AG09319 (cell line): ENCODE data around the gene DCLK1.

ENCODE experiments used
- DNase-seq: peaks from one replicate; pipeline ENCODE4 v3.0.0-alpha.2; 2010; ENCODE audit warnings: low read depth; ENCODE audit errors: extremely low read depth
- CTCF ChIP-seq: IDR thresholded peaks from 2 replicates; pipeline ENCODE4 v1.5.1; 2011; ENCODE audit warnings: low read depth, mild to moderate bottlenecking, inconsistent platforms, low read length, moderate library complexity

DCLK1 gene

GRCh38 chr13:35804901-35805300 lies 326.3 kb downstream of the DCLK1 start:
- TF ChIP-seq CTCF = no peak
- no peak for DNase-seq

- DNase-seq = no peak
- TF ChIP-seq CTCF = no peak
These were observed 333.2 kb downstream of the DCLK1 start for GRCh38 chr13:35797991-35798390.

DNA sequence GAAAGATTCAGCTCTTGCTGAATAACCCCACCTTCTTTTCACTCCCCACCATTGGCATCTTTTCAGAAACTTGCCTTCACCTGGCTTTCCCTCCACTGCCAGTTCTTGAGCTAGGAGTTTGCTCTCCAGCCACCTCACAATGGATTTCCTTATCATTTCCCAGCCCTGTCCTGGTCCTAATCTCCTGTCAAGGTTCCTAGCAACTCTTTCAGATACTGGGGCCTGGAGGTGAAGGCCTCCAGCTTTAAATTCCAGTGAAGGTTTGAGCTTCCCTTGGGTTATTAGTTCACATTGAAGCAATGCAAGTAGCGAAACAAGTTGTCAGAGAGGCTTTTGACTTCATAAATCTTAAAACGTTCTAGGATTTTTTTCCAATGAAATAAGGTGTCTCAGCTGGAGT lies 333.9 kb downstream of the DCLK1 start:
- no peak for TF ChIP-seq CTCF
- no peak for DNase-seq

DNA sequence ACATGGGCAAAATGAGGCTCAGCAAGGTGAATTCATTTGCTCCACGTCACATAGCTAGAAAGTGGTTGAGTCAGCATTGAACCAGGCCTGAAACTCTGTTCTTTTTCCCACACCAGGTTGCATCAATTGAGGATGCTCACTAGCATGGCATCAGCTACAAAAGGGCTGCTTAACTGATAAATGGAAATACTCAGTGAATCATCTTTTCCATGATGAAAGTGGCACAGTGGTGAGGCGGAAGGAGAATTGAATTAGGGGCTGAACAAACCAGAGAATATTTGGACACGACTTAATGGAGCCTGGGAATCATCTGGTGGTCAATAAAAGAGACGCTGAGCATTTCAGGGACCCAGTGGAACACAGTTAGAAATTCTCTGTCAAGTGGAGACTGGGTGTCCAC lies 334.6 kb downstream of the DCLK1 start:
- no peak for TF ChIP-seq CTCF
- DNase-seq = no peak

DNA sequence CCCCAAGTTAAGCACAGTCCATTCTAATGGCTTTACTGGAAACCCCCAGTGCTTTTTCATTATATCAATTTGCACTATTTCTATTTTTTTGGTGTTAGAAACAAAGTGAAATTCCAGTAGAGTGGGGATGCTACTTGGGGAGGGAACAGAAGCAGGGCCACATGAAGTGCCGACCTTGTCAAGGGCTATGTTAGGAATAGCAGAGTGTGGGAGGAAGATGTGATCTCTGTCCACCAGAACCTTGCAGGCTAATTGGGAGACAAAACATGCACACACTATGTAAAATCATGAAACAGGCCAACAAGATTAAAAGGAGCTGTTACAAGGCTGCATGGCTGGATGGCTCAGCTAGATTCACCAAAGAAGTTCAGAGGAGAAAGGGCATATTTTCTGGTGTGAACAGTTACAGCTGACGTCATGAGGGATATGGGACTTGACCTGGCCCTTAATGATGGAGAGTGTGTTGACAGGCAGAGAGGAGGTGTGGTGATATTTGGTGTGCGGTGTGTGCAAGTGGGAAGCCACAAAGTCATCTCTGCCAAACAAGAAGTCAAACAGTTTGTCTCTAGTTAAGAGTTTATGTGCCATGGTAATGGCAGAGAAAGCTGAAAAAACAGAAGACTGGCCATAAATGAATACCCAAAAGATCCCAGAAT lies 336.3 kb downstream of the DCLK1 start:
- TF ChIP-seq CTCF = no peak
- DNase-seq = no peak

DNA sequence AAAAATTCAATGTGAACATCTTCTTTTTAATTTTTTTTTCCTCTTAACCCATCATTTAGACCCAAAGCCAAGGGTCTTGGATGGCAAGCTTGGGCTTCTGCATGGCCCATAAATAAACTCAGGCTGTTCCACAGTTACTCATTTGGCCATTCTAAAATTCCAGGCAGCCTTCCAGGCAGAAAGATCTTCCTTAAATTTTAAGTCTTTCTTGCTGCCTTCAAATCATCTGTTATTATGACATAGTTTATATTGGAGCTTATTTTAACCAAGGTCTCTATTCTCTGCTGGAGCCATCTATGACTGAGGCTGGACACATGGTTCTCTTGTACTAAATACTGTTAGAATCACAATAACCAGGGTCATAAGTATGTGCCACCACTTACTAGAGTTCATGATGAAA lies 337.4 kb downstream of the DCLK1 start:
- no peak for DNase-seq
- no peak for TF ChIP-seq CTCF

DNA sequence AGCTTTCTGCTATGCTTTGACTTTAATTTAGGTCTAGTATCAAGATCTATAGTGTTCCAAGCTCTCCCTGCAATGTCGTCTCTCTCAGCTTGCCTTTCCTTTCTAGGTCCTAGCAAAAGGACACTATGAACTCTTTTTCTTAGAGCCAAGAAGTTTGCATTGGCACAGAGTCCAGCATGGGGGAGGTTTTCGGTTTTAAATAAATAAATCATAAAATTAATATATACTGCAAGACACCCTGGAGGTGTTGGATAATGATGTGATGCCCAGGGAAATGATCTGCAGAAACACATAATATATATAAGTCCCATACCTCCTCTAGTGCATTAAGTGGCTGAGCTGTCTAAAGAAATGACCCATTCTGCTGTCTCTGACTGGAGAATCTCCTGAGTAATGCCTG lies 338.3 kb downstream of the DCLK1 start:
- no peak for TF ChIP-seq CTCF

More for the DNA sequence above, 338.3 kb downstream of the DCLK1 start:
- DNase-seq = no peak
